RCC 7860 (cell line): ENCODE results near the gene WBP2.

Experiments used
- DNase-seq: peaks from one replicate; pipeline ENCODE4 v3.0.0-alpha.2; 2015; ENCODE audit warnings: low spot score
- FAIRE-seq: peaks from 2 replicates; lab custom pipeline; 2012; peaks lifted over from hg19 to GRCh38; lab: Jason Lieb, UNC

Gene WBP2

DNA sequence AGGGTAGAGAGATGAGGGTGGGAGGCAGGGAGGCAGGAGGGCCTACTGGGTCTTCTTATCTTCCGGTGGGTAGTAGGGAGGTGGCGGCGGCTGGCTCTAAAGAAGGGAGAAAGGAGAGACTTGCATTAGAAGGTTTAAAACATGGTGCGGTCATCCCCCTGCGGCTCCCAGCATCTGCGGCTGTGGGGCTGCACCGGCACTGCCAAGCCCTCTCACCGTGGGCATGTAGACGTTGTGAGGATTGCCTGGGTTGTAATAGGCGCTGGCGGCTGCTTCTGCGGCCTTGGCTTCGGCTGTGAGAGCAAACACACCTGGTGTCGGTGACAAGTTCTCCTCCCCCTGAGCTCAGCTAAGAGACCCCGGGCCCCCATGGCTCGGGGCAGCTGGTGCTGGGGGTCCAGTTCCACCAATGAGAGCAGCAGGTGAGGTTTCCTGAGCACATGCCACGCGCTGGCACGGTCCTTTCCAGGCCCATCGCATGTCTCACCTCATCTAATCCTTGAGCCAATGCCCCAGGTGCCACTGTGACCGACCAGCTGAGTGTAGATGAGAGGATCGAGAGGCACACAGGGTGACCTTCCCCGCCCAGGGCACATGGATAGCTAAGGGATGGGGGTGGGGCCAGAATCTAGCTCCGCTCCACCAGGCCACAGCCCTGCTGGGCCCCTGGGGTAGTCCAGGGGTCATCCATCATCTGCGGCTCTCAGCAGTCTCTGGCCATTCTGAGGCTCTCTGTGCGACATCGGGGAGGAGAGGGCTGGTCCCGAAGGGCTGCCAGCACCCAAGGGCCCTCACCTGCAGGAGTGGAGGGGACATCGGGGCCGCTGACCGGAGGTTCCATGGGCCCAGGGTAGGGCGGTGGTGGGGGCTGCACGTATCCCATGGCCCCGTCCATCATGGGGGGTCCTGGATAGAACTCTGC lies 8.2 kb downstream of the WBP2 start:
- FAIRE-seq (no peak), DNase-seq (no peak)

DNA sequence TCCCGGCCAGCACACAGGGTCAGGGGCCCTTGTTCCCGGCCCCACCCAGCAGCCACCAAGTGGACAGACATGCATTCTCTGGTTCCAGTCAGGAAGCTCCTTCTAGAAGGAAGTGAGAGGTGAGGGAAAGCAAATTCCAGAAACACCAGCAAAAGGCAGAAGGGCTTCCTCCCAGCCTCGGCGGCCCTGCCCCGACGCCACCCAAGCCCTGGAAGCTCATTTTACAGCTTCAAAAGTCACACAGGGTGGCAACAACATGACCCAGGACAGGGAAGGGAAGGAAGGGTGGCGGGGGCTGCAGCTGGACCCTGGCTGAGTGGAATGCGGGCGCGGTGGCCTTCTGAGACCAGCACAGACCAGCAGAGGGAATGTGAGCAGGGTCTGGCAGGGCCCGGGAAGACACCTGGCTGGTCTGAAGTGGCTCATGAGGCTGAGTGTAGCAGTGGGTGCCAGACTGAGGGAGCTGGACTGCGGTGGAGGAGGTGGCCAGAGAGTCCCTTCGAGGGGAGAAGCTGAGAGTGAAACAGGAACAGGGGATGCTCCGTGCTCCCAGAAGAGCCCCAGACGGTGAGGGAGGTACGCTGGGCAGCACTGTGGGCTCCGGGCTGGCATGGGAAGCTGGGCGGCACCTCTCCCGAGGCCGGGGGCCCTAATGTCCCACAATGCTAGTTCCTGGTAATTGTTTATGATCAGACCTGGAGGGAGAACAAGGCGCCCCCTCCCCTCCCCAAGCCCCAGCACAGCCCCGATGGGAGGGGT lies 9.0 kb downstream of the WBP2 start:
- no peak for DNase-seq
- no peak for FAIRE-seq

DNA sequence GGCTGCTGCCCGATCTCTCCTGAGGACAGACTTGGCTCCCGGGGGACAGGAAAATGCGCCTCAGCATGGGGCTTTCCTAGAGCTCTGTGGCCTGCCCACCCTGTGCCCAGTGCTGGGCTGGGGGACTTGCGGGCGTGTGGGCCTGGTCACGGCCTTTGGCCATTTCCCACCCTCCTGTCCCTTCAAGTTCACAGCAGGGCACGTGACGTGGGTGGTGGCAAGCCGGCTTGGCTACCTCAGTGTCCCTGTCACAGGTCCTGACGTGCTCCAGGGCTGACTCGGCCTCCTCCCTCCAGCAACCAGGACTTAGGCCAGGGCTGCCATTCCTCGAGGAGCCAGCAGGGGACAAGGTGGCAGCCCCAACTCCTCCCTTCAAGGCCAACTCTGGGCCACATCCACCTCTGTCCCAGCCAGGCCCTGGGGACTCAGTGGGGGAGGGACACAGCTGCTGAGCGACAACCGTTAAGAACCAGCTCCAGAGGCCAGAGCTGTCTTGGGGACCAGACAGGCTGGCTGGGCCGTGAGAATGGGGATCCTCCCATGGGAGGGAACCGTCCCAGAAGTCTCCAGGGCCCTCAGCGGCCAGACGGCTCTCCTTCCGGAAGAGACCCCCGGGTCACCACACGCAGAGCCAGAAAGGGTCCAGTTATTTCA lies 9.9 kb downstream of the WBP2 start:
- FAIRE-seq (no peak), DNase-seq (peak; percentile 84)

DNA sequence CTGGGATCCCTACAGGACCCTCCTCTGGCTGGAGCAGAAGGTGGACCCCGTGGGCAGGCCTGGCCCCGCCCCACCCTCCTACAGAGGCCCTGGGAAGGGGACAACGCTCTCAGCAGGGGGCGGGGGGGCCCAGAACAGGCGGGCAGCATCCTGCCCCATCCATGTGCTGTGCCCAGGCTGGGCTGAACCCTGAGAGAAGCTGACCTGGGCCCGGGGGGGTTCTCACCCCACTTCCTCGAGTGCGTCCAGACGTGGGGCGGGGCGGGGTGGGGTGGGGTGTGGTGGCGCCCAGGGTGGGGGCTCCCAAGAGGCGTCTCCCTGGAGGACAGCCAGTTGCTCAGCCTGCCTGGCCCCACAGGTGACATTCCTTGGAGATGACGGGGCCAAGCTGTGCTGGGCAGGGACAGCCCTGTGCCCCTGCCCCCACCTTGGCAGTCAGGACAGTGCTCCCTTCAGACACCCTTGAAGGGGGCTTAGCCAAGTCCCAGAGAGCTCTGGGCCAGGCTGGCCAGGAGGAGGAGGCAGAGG lies 10.5 kb downstream of the WBP2 start:
- peak; percentile 62 for DNase-seq
- no peak for FAIRE-seq

DNA sequence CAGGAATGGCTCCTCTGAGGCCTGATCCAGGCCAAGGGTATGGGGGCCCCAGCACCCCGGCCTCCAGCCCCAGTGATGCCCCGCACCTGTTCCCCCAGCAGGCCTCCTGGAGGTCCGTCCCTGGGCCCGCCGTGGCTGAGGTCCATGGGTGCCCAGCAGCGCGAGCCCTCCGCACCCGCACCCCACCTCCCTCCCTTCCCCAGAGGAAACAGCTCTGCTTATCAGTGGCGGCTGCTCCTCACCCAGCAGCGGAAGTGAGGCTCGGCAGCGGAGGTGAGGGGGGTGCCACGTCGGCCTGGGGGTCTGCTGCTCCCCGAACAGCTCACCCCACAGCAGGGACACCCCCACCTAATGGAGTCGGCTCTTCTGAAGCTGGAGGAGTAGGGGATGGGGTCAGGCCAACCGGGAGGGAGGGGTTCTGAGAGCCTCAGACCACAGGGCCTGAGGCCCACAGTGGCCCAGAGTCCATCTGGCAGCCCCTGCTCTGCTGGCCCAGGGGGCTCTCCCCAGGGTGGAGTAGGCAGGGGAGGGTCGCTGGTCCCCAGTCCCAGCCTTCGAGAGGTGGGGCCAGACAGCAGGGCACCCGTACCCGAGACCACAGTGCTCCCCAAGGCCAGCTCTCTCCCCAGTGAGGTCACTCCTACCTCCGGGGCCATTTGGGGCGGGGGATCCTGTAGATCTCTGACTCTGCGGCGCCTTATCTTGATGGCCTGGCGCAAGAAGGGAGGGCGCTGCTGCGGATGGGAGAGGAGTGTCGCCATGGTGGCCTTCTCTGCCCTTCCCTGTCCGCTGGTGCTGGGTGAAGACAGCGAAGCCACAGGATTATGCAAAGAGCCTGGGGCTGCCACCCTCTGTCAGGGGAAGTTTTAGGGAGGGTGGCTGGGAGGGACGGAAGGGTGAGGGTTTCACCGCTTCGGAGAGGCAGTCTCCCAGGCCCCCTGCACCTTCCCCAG lies 11.3 kb downstream of the WBP2 start, which contains the start of gene UNC13D:
Gene UNC13D (minus strand): TSS at position 828 of the 953 bp plus-strand sequence. CDS start 67 bp downstream, at position 761.
- no peak for FAIRE-seq
- no peak for DNase-seq

DNA sequence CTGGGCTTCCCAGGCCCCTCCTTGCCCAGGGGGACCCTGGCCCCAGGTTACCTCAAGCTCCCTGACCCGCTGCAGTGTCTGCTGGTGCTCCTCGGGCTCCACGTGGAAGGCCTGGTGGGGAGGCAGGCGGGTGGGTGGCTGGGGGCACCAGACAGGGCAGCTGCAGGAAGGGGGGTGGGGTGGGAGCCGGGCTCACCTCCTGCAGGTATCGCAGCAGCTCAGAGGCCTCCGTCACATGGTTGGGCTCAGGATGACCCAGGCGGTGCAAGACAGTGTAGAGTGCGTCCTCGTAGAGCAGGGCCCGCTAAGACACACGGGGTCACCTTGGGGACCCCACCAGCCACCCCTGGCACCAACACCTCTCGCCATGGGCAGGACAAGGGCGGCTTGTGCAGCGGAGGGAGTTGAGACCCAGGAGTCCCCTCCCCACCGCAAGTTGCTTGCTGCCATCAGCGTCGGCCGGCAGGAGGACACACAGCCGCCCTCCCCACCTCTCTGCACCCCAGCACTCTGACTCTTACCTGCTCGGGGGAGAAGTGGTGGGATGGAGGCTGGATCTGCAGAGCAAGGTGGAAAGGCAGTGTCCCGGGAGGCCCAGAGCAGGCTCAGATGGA lies 12.1 kb downstream of the WBP2 start:
- FAIRE-seq: no peak
- DNase-seq: no peak

DNA sequence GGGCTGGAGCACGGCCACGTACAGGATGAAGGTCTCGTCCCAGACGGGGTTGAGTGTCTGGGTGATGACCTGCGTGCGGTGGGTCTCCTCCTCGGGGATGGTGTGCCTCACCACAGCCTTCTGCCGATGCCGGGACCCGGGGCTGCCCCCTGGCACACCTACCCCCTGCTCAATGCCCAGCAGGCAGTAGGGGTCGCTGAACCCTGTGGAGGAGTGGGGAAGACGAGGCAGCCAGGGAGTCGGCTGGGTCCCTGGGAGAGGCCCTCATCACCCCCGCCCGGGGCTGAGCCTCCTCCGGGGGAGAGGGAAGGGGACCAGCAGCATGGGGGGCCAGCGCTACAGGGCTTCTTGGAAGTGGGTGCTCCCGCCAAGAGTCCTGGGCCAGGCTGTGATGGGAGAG lies 12.7 kb downstream of the WBP2 start:
- no peak for FAIRE-seq
- no peak for DNase-seq

DNA sequence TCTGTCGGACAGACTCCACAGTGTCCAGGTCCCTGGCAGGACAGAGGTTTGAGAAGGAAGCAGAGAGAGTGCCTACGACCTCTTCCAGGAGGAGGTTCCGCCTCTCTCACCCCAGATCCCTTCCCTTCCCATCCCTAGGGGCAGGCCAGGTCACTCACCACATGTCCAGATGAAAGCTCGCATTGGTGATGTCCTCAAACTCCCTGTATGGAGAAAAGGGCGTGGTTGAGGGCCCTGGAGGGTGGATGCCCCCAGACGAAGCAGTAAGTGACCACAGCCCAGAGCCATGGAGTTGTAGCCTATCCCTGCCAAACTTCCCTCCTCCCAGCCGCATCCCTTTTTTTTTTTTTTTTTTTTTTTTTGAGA lies 14.4 kb downstream of the WBP2 start:
- no peak for DNase-seq
- FAIRE-seq: no peak

DNA sequence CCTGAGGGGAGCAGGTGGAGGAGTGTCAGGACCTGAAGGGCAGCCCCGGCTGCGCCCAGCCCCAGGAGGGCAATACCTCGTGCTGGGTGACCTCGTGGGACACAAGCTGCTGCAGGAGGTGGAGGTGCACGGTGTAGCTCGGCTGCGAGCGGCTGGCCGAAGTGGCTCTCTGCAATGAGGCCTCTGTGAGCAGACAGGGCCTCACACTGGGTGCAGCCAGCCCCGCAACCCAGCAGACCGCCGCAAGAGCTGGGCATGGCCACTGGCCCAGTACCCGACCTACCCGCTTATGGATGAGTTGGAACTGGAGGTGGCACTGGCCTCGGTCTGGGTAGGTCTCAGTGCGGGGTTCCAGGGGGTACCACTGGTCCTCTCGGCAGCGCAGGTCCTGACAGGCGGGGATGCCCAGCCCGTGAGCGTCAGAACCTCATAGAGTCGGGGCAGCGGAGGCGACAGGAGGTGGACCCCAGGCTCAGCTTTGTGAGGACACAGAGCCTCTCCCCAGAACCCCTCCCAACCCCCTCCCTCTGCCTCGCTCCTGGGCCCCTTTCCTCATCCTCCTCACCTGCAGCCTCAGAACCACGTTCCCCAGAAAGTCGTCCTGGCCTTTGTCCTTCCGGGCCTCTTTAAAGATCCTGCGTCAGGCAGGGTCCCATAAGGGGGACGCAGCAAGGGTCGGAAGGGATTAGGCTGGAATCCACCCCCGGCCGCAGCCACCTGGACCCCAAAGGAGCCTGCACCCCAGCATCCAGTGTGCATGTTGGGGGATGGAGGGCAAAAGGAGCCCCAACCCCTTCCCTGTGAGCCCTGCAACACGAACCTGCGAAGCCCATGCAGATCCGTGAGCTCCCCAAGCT lies 15.0 kb downstream of the WBP2 start:
- FAIRE-seq (no peak), DNase-seq (no peak)

DNA sequence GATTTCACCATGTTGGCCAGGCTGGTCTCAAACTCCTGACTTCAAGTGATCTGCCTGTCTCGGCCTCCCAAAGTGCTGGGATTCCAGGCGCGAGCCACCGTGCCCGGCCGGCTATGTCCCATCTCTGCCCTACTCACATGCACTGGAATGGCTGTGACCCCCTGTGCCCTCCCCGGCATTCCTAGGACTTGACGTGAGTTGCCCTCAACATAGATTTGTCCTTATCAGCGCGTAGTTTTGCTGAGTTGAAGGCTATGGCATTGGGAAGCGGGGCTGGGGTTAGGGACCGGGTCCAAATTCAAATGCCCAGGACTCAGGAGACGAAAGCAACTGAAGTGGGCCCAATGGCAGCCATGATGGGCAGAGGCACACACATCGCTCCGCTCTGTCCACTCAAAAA lies 16.7 kb downstream of the WBP2 start:
- DNase-seq: no peak
- FAIRE-seq: no peak

DNA sequence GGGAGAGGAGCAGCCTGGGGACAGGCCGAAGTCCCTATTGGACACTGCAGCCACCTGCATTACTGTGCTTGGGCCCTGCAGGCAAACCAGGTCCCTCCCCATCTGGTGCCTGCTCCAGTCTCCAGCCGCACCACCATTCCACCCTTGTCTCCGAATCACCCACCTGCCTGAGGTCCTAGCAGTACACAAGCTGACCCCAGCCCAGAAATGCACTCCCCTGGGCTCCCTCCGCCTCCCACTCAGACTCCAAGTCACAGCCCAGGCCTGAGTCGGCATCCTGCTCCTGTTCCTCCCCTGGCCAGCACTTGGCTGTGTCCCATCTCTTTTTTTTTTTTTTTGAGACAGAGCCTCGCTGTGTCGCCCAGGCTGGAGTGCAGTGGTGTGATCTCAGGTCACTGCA lies 17.2 kb downstream of the WBP2 start:
- FAIRE-seq (no peak), DNase-seq (no peak)

DNA sequence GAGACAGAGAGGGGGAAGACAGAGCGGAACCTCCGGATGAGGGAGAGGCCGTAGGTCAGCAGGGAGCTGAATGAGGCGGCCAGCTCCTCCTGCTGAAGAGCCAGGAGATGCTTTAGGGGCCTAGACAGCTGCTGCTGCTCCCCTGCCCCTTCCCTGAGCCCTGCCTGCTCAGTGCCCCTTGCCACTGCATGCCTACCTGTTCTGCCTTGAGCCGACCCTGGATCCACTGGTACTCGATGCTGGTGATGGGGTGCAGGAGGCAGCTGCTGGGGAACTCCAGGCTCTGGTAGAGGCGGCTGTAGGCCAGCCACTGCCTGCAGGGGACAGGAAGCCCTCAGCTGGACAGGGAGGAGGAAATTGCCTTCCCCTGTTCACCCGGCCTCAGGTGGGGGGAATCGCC lies 18.5 kb downstream of the WBP2 start:
- DNase-seq (no peak), FAIRE-seq (no peak)

DNA sequence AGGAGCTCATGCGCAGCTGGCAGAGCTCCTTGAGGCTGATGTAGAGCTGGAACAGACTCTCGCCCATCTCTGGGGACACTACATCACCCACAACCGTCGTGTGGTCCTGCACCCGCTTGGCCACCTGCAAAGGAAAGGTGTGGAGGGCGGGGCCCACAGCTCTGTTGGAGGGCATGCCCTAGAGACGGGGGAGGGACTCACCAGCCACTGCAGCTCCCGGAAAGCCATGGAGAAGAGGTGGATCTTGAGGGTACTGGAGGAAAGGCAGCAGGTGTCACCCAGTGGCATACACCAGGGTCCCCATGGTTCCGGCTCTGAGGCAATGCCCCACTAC lies 19.5 kb downstream of the WBP2 start:
- DNase-seq: no peak
- FAIRE-seq: no peak

DNA sequence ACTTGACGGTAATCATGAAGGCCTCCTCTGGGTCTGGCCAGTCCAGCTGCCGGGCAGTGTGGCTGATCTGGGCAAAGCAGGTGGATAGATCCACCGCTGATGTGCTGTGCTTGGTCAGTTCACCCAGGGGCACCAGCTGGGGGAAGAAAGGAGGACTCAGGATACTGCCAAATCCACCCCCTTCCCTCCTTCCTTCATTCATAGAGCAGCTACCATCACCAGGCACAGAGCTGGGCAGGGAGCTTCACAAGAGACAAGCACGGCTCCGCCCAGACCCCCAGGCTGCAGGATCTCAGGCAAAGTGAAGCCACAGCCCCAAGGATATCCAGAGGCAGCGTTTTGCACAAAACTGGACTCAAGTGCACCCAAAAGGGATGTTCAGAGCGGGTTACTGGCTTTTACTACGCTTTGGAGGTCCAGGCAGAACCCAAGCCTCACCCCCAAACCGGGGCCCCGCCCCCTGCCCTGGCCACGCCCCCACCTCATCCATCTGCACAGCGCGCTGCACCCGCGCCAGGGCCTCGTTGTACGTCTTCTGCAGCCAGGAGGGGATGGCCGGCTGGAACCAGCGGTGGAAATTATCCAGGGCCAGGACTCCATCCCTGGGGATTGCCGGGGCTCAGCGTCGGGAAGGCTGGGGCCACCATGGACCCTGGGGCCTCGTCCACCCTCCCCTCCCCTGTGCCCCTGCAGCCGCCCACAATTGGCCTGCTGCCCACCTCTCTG lies 20.0 kb downstream of the WBP2 start:
- DNase-seq (no peak), FAIRE-seq (no peak)

DNA sequence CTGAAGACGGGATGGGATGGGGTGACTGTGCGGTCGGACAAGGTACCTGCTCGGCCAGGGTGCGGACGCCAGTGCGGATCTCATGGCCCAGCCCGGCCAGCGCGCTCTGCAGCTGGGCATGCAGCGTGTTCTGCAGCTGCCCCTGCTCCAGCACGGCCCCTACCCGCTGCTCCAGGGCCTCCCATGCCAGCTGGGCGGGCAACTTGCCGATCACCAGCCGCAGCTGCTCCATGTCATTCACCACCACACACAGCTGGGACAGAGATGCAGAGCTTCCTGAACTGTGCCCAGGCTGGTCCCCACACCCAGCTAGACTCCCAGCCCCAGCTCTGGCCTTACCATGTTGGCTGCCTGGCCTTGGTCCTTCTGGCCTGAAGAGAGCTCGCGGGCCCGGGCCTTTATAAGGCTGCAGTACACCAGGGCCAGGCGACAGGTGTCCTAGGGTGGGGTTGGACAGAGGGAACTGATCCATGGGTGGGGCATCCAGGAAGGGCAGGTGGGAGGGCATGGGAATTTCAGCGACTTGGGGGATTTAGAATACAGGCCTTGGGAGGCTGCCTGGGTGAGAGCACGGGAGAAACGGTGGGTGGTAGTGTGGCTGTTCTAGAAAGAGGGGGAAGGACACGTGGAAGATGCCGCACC lies 20.7 kb downstream of the WBP2 start:
- DNase-seq (no peak), FAIRE-seq (no peak)

DNA sequence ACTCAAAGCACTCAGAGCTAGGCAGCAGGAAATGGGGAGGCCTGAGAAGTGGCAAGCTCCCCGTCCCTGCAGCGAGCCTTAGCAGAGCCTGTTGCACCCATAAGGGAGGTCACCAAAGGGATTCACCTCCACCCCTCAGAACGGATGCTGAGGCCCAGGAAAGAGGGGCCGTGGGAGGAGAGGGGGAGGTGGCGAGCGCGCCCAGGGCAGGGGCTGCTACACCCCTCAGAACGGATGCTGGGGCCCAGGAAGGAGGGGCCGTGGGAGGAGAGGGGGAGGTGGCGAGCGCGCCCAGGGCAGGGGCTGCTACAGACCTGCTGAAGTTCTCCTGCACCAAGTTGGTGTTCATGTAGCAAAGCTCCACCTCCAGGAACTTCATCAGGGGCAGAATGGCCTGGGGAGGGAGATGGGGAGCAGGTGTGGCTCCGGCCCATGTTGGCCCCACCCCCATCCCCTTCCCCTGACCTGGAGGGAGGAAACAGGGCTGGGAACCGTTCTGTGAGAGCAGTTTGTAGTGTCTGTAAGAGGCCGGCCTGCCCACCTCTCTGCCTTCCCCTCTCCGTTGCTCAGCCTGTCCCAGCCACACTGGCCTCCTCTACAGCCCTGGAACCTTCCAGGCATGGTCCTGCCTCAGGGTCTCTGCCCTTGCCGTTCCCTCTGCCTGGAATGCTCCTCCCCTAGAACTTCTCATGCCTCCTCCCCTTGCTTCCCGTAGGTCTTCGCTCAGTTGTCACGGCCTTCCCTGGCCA lies 22.3 kb downstream of the WBP2 start:
- no peak for DNase-seq
- FAIRE-seq: no peak

DNA sequence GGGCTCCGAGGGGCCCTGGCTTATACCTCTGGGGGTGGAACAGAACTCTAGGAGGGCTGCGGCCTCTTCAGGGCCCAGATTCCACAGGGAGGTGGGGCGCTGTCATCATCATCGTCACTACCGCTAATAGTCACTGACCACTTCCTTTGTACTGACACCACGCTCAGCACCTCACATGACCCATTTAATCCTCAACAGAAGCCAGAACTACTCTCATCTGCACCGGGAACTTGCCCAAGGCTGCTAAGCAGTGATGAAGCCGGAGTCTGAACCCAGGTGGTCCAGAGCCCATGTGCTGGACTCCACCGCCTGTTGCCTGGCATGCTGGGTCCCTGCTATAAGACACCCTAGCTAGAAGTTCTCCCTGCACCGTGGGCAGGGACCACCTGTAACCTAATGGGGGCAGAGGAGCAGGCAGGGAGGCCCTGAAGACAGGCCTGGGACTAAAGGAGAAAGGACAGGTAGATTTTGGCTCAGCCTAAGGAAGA lies 22.9 kb downstream of the WBP2 start:
- no peak for FAIRE-seq
- DNase-seq: peak; percentile 69
